ENCODE data around the gene DFFB. TPM values are rescaled to one million over a fixed set of nuclear protein-coding genes. Genes with fewer than 3 reads are reported as not detected.
A peak's percentile ranks its signal among the peaks of the same experiment; 100 is the strongest.

Gene DFFB
- total and polyA plus RNA-seq, 9 of the 15 experiments (the other 6 are each of a cell fraction or from before 2014, with no cell fraction given), result 2.3 to 15.8 (median 11.5) TPM

DNA sequence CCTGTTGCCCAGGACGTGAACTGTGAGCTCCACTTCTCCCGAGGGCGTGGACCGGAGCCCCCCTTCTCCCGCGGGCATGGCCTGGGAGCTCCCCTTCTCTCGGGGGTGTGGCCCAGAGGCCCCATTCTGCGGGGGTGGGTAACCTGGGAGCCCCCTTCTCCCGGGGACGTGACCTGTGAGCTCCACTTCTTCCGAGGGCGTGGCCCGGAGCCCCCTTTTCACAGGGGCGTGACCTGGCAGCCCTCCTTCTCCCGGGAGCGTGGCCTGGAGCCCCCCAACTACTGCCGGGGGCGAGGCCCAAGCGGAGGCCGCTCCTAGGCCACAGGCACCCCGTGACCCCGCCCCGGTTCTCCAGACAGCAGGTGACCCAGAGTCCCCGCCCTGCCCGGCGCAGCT is 42.5 kb downstream of the DFFB start:
- ChIA-PET POLR2A (interaction anchor here (0.5 to 1.9 kb wide), 18 partner anchors 9 to 889 kb away, joined by 3 to 12 read pairs (median 3); no protein-coding TSS in a partner anchor), CTCF (ENCODE audit: low intra/inter-chr PET ratio) (no interaction called here)
- H4K20me1 ChIP-seq (replicated peaks; ENCODE audit: control insufficient read depth, insufficient read depth, low read length), result peaks cover 10% of the 10 kb centered on the region; the same call in 1 of the 2 replicates
- peak overlapping the region; percentile 92 to 98 for H3K9ac ChIP-seq (ENCODE audit: insufficient read depth in 1 of 2, low read depth in 2 of 2, low read length in 2 of 2)
- DNase-seq (ENCODE audit: extremely low read depth in 1 of 4, low spot score in 3 of 4) (peak in 3 of 4 experiments; percentile 77 to 93 (median 92)), ATAC-seq (peak; percentile 13), FAIRE-seq (no peak)
- no peaks in the 10 kb centered on the region for H3K27me3 ChIP-seq (ENCODE audit: control insufficient read depth in 2 of 2, insufficient read depth in 2 of 2, low read length in 2 of 2)
- H3K4me1 ChIP-seq (replicated peaks in 1 of 2; ENCODE audit: control insufficient read depth in 2 of 2, insufficient read depth in 2 of 2, low read length in 2 of 2), result peaks cover 0 to 35% of the 10 kb centered on the region in 2 experiments; a peak in 4 of 5 replicates
- intact Hi-C loops (cut with micrococcal nuclease), result loop anchor here (1.0 to 2.0 kb wide), 5 partner anchors 29 to 249 kb away; partner anchors contain the start of genes CEP104, DFFB, LRRC47 and WRAP73
- peak overlapping the region; percentile 79 for H2AFZ ChIP-seq (ENCODE audit: low read depth, low read length)
- WGBS (ENCODE audit: insufficient coverage, low coverage, missing lambda C conversion rate), result under 1% methylated on average over 24 of the region's 26 CpGs
- peaks cover 52% of the 10 kb centered on the region for H3K79me2 ChIP-seq (ENCODE audit: control insufficient read depth, insufficient read depth, low read length)
- BruUV-seq (replicated peaks), result TSS peak; percentile 48
- no peaks in the 10 kb centered on the region for H3K9me3 ChIP-seq (replicated peaks; ENCODE audit: control insufficient read depth, insufficient read depth, low read depth, low read length)
- peak overlapping the region; percentile 99 for H3K4me2 ChIP-seq (ENCODE audit: insufficient read depth, low read length)
- peak overlapping the region; percentile 100 for H3K27ac ChIP-seq (ENCODE audit: extremely low read depth, low read depth, low read length)
- in situ Hi-C loops (cut with MboI), result no loop called here
- peak overlapping the region; percentile 74 for H3K4me3 ChIP-seq
- peaks cover 21% of the 10 kb centered on the region; the same call in 2 of the 3 replicates for H3K36me3 ChIP-seq (ENCODE audit: control insufficient read depth, insufficient read depth, low read length)
- no peaks in the 10 kb centered on the region for H3K9me1 ChIP-seq (ENCODE audit: control insufficient read depth, insufficient read depth, low read length)
- TF ChIP-seq SIN3B (IDR thresholded peaks at IDR 0.05; ENCODE audit: low read depth) (peak; percentile 16; the same call in 1 of the 2 replicates), SRSF1 (IDR thresholded peaks at IDR 0.05; ENCODE audit: low read depth, low read length) (no peak), HLTF (IDR thresholded peaks at IDR 0.05) (0 out of 2 replicates have a peak, but pooled peaks have one; percentile 56), CBFB (CRISPR knock-in tag; IDR thresholded peaks at IDR 0.05) (0 out of 2 replicates have a peak, but pooled peaks have one; percentile 8), TRIM28 (IDR thresholded peaks at IDR 0.05) (0 out of 2 replicates have a peak, but pooled peaks have one; percentile 44), ARID2 (IDR thresholded peaks at IDR 0.05) (no peak), CTBP1 (IDR thresholded peaks at IDR 0.05; ENCODE audit: borderline replicate concordance) (peak; percentile 56; the same call in 1 of the 2 replicates), KLF13 (tag; IDR thresholded peaks at IDR 0.05; ENCODE audit: borderline replicate concordance, low read depth) (peak; percentile 84; the same call in 1 of the 2 replicates), ZNF507 (tag; conservative IDR thresholded peaks at IDR 0.05) (no peak), SNRNP70 (optimal IDR thresholded peaks at IDR 0.05; ENCODE audit: low read depth, low read length) (no peak), ZNF224 (CRISPR knock-in tag; IDR thresholded peaks at IDR 0.05) (0 out of 2 replicates have a peak, but pooled peaks have one; percentile 80), ETV6 (IDR thresholded peaks at IDR 0.05; ENCODE audit: borderline replicate concordance in 1 of 2, low read depth in 2 of 2, low read length in 1 of 2) (no peak), ETV6 (CRISPR knock-in tag; IDR thresholded peaks at IDR 0.05; ENCODE audit: borderline replicate concordance) (peak; percentile 53; the same call in 1 of the 2 replicates), MAZ (CRISPR knock-in tag; conservative IDR thresholded peaks at IDR 0.05 in 1 of 2, IDR thresholded peaks at IDR 0.05 in 1 of 2) (peak; percentile 49 to 64)
- TF ChIP-seq, protein P1, sequence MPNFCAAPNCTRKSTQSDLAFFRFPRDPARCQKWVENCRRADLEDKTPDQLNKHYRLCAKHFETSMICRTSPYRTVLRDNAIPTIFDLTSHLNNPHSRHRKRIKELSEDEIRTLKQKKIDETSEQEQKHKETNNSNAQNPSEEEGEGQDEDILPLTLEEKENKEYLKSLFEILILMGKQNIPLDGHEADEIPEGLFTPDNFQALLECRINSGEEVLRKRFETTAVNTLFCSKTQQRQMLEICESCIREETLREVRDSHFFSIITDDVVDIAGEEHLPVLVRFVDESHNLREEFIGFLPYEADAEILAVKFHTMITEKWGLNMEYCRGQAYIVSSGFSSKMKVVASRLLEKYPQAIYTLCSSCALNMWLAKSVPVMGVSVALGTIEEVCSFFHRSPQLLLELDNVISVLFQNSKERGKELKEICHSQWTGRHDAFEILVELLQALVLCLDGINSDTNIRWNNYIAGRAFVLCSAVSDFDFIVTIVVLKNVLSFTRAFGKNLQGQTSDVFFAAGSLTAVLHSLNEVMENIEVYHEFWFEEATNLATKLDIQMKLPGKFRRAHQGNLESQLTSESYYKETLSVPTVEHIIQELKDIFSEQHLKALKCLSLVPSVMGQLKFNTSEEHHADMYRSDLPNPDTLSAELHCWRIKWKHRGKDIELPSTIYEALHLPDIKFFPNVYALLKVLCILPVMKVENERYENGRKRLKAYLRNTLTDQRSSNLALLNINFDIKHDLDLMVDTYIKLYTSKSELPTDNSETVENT (CRISPR knock-in tag; IDR thresholded peaks at IDR 0.05), result peak; percentile 81
- TF ChIP-seq, protein P2, sequence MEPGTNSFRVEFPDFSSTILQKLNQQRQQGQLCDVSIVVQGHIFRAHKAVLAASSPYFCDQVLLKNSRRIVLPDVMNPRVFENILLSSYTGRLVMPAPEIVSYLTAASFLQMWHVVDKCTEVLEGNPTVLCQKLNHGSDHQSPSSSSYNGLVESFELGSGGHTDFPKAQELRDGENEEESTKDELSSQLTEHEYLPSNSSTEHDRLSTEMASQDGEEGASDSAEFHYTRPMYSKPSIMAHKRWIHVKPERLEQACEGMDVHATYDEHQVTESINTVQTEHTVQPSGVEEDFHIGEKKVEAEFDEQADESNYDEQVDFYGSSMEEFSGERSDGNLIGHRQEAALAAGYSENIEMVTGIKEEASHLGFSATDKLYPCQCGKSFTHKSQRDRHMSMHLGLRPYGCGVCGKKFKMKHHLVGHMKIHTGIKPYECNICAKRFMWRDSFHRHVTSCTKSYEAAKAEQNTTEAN (CRISPR knock-in tag; IDR thresholded peaks at IDR 0.05), result peak; percentile 72; the same call in 1 of the 2 replicates
- TF ChIP-seq, protein P3, sequence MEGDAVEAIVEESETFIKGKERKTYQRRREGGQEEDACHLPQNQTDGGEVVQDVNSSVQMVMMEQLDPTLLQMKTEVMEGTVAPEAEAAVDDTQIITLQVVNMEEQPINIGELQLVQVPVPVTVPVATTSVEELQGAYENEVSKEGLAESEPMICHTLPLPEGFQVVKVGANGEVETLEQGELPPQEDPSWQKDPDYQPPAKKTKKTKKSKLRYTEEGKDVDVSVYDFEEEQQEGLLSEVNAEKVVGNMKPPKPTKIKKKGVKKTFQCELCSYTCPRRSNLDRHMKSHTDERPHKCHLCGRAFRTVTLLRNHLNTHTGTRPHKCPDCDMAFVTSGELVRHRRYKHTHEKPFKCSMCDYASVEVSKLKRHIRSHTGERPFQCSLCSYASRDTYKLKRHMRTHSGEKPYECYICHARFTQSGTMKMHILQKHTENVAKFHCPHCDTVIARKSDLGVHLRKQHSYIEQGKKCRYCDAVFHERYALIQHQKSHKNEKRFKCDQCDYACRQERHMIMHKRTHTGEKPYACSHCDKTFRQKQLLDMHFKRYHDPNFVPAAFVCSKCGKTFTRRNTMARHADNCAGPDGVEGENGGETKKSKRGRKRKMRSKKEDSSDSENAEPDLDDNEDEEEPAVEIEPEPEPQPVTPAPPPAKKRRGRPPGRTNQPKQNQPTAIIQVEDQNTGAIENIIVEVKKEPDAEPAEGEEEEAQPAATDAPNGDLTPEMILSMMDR (IDR thresholded peaks at IDR 0.05 in 2 of 3, conservative IDR thresholded peaks at IDR 0.05 in 1 of 3; ENCODE audit: insufficient read depth in 2 of 3, low read depth in 1 of 3, low read length in 3 of 3), result peak in 2 of 3 experiments; percentile 6 to 42; a peak in 3 of 6 replicates

Measured in K562 (cell line).